Measurements from ENCODE around the gene TCEANC2.
"Not testable (repeated sequence)": the region's sequence is repeated elsewhere in the genome, so short reads cannot be mapped to it uniquely, and the experiment has no call there.

The TCEANC2 gene

GRCh38 chr1:54052934-54053744 is at the start of gene TCEANC2, which contains the start of gene TMEM59:
TCEANC2 (plus strand) TSS chr1:54053608; CDS start chr1:54054423, 815 bp downstream.
TMEM59 (minus strand) TSS chr1:54053204; CDS start chr1:54053188, 16 bp downstream.
- DNase-seq (ENCODE audit: low spot score): peak; percentile 98

GRCh38 chr1:54003750-54004480 is 49.5 kb upstream of the TCEANC2 start:
- DNase-seq (ENCODE audit: low spot score): not testable (repeated sequence)

GRCh38 chr1:54004481-54005049 is 48.8 kb upstream of the TCEANC2 start:
- DNase-seq (ENCODE audit: low spot score): no peak

GRCh38 chr1:54006508-54006907 is 46.9 kb upstream of the TCEANC2 start:
- DNase-seq (ENCODE audit: low spot score): no peak

GRCh38 chr1:54007613-54008012 is 45.8 kb upstream of the TCEANC2 start:
- DNase-seq (ENCODE audit: low spot score): no peak

GRCh38 chr1:54008876-54009275 is 44.5 kb upstream of the TCEANC2 start:
- DNase-seq (ENCODE audit: low spot score): no peak

GRCh38 chr1:54009406-54009805 is 44.0 kb upstream of the TCEANC2 start:
- no peak for DNase-seq (ENCODE audit: low spot score)

GRCh38 chr1:54010415-54011117 is 42.8 kb upstream of the TCEANC2 start:
- DNase-seq (ENCODE audit: low spot score): no peak

GRCh38 chr1:54011316-54012007 is 41.9 kb upstream of the TCEANC2 start:
- no peak for DNase-seq (ENCODE audit: low spot score)

GRCh38 chr1:54012008-54012325 is 41.4 kb upstream of the TCEANC2 start:
- no peak for DNase-seq (ENCODE audit: low spot score)

- DNase-seq (ENCODE audit: low spot score): no peak
Measured at GRCh38 chr1:54012863-54013262, 40.5 kb upstream of the TCEANC2 start.

- no peak for DNase-seq (ENCODE audit: low spot score)
Measured at GRCh38 chr1:54013393-54014008, 39.9 kb upstream of the TCEANC2 start.

- no peak for DNase-seq (ENCODE audit: low spot score)
Measured at GRCh38 chr1:54014009-54014629, 39.3 kb upstream of the TCEANC2 start.

- DNase-seq (ENCODE audit: low spot score): no peak
Measured at GRCh38 chr1:54016343-54017282, 36.8 kb upstream of the TCEANC2 start.

GRCh38 chr1:54017979-54018378 is 35.4 kb upstream of the TCEANC2 start, which contains the start of gene LDLRAD1:
LDLRAD1 (minus strand) TSS chr1:54018186; CDS start chr1:54018112, 74 bp downstream.
- DNase-seq (ENCODE audit: low spot score): no peak

GRCh38 chr1:54018635-54019034 is 34.8 kb upstream of the TCEANC2 start:
- DNase-seq (ENCODE audit: low spot score): no peak

- not testable (repeated sequence) for DNase-seq (ENCODE audit: low spot score)
Measured at GRCh38 chr1:54019562-54020176, 33.7 kb upstream of the TCEANC2 start.

GRCh38 chr1:54024358-54024757 is 29.1 kb upstream of the TCEANC2 start:
- DNase-seq (ENCODE audit: low spot score): no peak

- not testable (repeated sequence) for DNase-seq (ENCODE audit: low spot score)
Measured at GRCh38 chr1:54024811-54025210, 28.6 kb upstream of the TCEANC2 start.

Data from CD4-positive, alpha-beta T cell treated with Interleukin-2 at 100 ng/mL for 4 hours (primary cell).